ENCODE data around the gene ANKRD63.
A peak's percentile ranks its signal among the peaks of the same experiment; 100 is the strongest.

ANKRD63 gene

GRCh38 chr15:40293905-40294895, 11.3 kb upstream of the ANKRD63 start:
- DNase-seq: no peak

GRCh38 chr15:40293006-40293405, 10.1 kb upstream of the ANKRD63 start:
- no peak for DNase-seq

DNA sequence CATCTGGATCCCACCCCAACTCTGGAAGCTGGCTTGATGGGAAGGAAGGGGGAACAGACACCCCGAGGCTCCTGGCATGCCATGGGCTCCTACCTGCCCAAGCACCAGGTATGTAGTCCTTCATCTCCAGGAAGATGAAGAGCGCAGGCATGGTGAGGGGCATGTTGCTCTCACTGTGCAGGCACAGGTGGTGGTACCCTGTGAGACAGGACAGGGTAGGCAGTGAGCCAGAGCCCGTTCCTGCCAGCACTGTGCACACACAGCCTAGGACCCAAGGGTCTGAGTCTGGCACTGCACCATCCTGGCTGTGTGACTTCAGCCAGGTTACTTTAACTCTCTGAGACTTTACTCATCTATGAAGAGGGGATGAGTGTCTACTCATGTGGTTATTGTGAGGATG, 9.4 kb upstream of the ANKRD63 start:
- no peak for DNase-seq

GRCh38 chr15:40290918-40291574, 8.2 kb upstream of the ANKRD63 start:
- no peak for DNase-seq

GRCh38 chr15:40290545-40290917, 7.7 kb upstream of the ANKRD63 start:
- no peak for DNase-seq

GRCh38 chr15:40289140-40289775, 6.4 kb upstream of the ANKRD63 start:
- DNase-seq: no peak

GRCh38 chr15:40287968-40288367, 5.1 kb upstream of the ANKRD63 start:
- no peak for DNase-seq

- DNase-seq: no peak
Observed at GRCh38 chr15:40287505-40287904, 4.6 kb upstream of the ANKRD63 start.

DNA sequence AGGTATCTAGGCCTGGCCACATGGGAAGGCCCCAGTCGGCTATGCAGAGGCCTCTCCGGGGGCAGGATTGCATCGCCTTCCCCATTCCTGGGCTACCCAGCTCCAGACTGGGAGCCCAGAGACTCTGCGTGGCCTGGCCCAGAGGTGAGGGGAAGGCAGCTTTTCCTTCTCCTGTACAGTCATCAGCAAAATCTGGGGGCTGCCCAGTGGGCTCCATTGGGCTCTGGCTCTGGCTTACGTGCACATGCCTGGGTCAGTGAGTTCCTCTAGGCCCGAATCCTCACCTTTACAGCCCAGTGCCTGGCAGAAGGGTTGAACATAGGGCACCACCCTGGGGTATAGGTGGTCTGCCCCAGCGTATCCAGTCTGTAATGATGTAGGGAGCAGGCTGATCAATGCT, 3.9 kb upstream of the ANKRD63 start:
- no peak for DNase-seq

DNA sequence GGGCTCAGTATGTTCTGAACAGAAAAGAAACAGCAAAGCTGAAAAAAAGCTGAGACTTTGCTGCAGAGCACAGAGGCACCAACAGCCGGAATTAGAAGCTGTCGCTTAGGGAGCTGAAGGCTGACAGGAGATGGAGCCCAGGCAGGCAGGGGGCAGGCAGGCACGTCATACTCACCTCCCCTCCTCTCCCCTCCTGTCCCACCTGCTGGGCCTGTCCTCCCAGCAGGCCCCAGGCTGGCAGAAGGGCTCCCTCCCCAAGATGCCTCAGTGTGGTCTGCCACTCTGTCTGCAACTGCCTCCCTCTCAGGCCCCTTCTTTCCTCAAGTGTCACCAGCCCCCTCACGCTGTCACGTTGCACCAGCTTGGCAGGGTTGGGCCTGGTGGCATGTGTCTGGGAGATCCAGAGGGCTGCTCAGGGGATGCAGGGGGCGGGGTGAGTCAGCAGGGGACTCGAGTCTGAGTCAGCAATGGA, 3.2 kb upstream of the ANKRD63 start:
- DNase-seq: no peak

GRCh38 chr15:40285554-40286011, 2.7 kb upstream of the ANKRD63 start:
- no peak for DNase-seq

DNA sequence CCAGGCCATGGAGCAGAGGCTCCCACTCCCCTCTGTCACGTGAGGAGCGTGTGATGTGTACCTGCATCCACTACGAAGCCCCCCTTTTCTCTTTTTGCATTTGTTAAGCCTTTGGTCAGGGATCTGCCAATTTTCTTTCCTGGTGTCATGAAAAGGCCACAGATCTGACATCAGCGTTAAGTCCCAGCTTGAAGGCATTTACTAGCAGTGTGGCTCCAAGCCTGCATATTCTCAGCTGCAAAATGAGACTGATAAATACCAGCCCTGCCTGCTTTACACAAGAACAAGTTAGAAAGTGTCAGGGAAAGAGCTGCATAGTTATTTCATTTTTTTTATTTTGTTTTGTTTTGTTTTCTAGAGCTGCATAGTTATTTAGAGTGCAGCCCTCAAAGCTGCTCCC, 2.3 kb upstream of the ANKRD63 start:
- no peak for DNase-seq

DNA sequence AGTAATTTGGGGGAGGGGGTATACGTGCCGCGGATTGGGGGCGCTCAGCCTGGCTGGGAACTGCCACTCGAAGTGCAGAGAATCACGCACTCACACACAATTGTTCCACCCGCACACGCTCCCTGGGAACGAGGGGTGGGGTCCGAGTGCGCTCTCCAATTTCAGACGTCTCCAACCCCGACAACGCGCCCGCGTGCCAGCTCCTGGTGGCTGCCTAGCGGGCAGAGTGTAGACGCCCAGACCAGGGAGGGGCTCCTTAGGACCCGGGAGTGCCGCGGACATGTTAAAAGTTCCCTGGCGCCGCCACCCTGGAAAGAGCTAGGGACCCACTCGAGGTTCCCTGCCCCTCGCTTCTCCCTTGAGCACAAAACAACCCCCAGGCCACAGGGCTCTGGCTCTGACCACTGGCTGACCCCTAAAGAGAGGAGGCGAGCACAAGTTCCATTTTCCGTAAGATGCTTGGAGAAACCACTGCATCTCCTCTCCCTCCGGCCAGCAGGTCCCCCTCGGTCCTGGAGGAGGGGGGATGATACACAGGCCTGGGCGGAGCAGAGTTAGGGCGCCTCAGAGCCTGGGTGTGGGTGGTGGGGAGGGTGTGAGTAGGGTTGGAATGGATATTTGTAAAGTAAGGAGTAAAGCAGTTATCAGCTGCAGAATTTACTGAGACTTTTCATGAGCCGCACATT, 894 bp upstream of the ANKRD63 start:
- DNase-seq: no peak

GRCh38 chr15:40282147-40282868, 556 bp downstream of the ANKRD63 start:
- peak; percentile 12 for DNase-seq

GRCh38 chr15:40281801-40282146, 1.1 kb downstream of the ANKRD63 start:
- no peak for DNase-seq

DNA sequence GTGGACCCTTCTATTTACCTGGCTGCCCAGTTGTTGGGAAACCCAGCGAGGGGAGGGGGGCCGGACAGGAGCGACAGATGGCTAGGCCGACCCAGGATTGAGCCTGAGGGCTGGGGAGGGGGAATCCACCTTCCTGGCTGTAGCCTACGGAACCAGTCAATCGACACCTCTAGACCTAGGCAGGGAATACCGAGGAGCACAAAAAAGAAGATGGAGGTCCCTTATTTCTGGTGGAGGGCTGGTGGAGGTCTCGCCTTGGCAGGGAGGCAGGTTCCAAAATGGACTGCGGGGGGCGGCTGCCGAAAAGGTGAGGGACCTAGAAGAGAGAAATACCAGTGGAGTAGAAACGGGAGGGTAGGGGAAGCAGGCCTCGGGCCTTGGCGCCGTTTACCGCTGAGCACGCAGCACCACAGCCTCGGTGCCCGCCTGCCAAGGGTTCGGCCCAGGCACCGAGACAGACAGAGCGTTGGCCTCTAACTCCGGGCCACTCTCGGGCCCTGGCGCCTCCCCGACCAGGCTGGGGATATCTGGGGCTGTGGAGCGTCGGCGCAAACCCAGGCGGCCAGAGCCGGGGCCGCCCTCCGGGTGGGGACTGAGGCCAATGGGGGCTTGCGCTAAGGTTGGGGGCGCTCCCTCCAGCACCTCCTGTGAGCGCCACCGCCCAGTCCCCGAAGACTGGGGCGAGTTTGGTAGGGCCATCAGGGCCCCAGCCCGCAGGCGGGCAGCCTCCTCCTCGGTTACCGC, 1.6 kb downstream of the ANKRD63 start:
- DNase-seq: no peak

DNA sequence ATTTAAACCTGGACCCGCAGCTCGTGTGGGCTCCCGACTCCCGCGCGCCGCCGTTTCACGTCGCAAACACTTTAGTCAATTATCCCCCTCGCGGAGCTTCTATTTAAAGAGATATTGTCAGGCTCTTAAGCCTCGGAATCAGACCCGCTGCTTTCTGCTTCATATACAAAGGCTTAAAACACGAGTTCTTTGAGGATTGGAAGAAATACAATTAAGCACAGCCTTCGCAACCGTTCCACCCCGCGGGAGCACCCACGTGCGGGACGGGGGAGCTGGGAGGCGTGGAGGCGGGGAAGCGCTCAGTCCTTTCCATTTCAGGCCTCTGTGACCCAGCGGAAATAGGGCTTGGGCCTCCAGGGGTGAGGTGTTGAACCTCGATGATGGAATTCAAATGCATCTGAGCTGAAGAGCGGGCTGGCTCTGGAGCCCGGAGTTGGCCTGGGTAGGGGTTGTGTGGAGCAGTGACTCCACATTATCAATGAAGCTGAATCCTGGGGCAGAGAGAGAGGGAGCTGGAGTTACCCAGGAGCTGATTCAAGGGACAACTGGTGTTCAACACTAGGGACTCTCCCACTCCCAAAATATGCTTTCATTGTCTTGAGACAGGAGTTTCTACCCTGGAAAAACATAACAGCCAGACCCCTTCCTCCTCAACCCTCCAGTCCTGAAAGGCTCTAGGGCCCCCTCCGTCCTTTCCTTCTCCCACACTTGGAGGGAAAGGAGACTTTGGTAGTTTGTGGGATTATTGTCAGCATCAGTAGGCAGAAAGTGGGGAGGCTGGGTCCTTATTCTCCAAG, 2.4 kb downstream of the ANKRD63 start:
- DNase-seq: no peak

GRCh38 chr15:40279437-40280141, 3.3 kb downstream of the ANKRD63 start:
- DNase-seq: peak; percentile 52

- no peak for DNase-seq
Observed at GRCh38 chr15:40278026-40278425, 4.8 kb downstream of the ANKRD63 start.

DNA sequence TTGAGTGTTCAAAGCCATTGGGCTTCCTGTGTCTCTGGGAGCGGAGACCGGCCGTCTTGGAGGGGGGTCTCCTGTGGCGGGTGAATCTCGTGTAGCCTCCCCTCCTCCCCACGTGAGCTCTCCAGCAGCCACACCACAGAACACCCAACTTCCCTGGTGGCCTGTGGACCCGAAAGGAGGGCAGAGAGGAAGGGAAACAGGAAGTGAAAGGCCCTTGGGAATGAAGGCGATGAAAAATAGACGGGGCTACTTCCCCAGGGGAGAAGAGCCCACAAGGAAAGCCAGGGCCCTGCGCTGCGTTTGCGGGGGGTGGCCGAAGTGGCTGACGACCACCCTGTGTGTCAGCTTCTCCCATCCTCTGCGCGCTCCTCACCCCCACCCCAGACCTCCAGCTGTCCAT, 5.4 kb downstream of the ANKRD63 start:
- DNase-seq: no peak
